A172 (cell line): ENCODE results near the gene SPDL1. TPM values are rescaled to one million over a fixed set of nuclear protein-coding genes. Genes with fewer than 3 reads are reported as not detected.

ENCODE experiments used
- DNase-seq: peaks from one replicate; pipeline ENCODE4 v3.0.0-alpha.2; 2015; ENCODE audit warnings: low spot score
- total RNA-seq: library from RNA; depleted of rRNA; stranded (reverse); fragments of >200 nt; shearing (Covaris generic); gene quantifications from 2 replicates; pipeline ENCODE4 v1.2.3, GENCODE V29; 2014; rRNA removed

SPDL1 gene
- total RNA-seq, result 269 and 385 TPM in 2 replicates

GRCh38 chr5:169583424-169584220, at the start of gene SPDL1:
TSS of gene SPDL1 (plus strand) at chr5:169583773. CDS start at chr5:169588417, 4,644 bp downstream.
- peak; percentile 95 for DNase-seq

GRCh38 chr5:169534311-169534880, 49.2 kb upstream of the SPDL1 start:
- no peak for DNase-seq

- DNase-seq, result no peak
Measured at GRCh38 chr5:169534939-169535338, 48.6 kb upstream of the SPDL1 start.

- no peak for DNase-seq
Measured at GRCh38 chr5:169538944-169539343, 44.6 kb upstream of the SPDL1 start.

- no peak for DNase-seq
Measured at GRCh38 chr5:169542811-169543210, 40.8 kb upstream of the SPDL1 start.

GRCh38 chr5:169544264-169544950, 39.2 kb upstream of the SPDL1 start:
- DNase-seq, result no peak

GRCh38 chr5:169545762-169546161, 37.8 kb upstream of the SPDL1 start:
- peak; percentile 48 for DNase-seq

- DNase-seq, result no peak
Measured at GRCh38 chr5:169546346-169546745, 37.2 kb upstream of the SPDL1 start.

- DNase-seq, result no peak
Measured at GRCh38 chr5:169547508-169547907, 36.1 kb upstream of the SPDL1 start.

GRCh38 chr5:169548315-169548714, 35.3 kb upstream of the SPDL1 start:
- DNase-seq, result peak; percentile 58

- DNase-seq, result no peak
Measured at GRCh38 chr5:169549453-169550100, 34.0 kb upstream of the SPDL1 start.

- no peak for DNase-seq
Measured at GRCh38 chr5:169550227-169550626, 33.3 kb upstream of the SPDL1 start.

GRCh38 chr5:169551146-169551545, 32.4 kb upstream of the SPDL1 start:
- no peak for DNase-seq

- no peak for DNase-seq
Measured at GRCh38 chr5:169551696-169552095, 31.9 kb upstream of the SPDL1 start.

GRCh38 chr5:169554251-169554650, 29.3 kb upstream of the SPDL1 start:
- DNase-seq, result no peak

GRCh38 chr5:169557838-169558237, 25.7 kb upstream of the SPDL1 start:
- no peak for DNase-seq

GRCh38 chr5:169561893-169562292, 21.7 kb upstream of the SPDL1 start:
- no peak for DNase-seq

GRCh38 chr5:169563369-169563768, 20.2 kb upstream of the SPDL1 start:
- no peak for DNase-seq

- DNase-seq, result no peak
Measured at GRCh38 chr5:169566202-169566601, 17.4 kb upstream of the SPDL1 start.

GRCh38 chr5:169567079-169567478, 16.5 kb upstream of the SPDL1 start:
- peak; percentile 31 for DNase-seq

- DNase-seq, result no peak
Measured at GRCh38 chr5:169569513-169569912, 14.1 kb upstream of the SPDL1 start.

GRCh38 chr5:169571355-169571754, 12.2 kb upstream of the SPDL1 start:
- no peak for DNase-seq
